CD14-positive monocyte (primary cell): ENCODE measurements around the gene SUPT7L. TPM values are rescaled to one million over a fixed set of nuclear protein-coding genes. Genes with fewer than 3 reads are reported as not detected.

ENCODE experiments used
- DNase-seq, 3 donors: peaks; one replicate each; pipeline ENCODE4 v3.0.0-alpha.2; 2011 to 2022
- H2AFZ ChIP-seq: 2 replicates; pipeline ENCODE4 v1.6.0; 2012; ENCODE audit warnings: mild to moderate bottlenecking, low read depth, low read length, inconsistent platforms; ENCODE audit not compliant: insufficient read depth, poor library complexity, severe bottlenecking
- H3K27ac ChIP-seq, 2 donors: 1 replicate in 1 of 2; 2 replicates in 1 of 2; pipeline ENCODE4 v1.5.1; 2012 to 2013; ENCODE audit warnings: low read length in 2 of 2, control low read depth in 1 of 2, inconsistent platforms in 1 of 2, low read depth in 1 of 2, mild to moderate bottlenecking in 1 of 2
- H3K27me3 ChIP-seq, 2 donors: one replicate each; pipeline versions ENCODE4 v1.6.0 to v1.6.1; 2011 to 2013; ENCODE audit warnings: low read length in 2 of 2; ENCODE audit not compliant: control insufficient read depth in 2 of 2, insufficient read depth in 2 of 2
- H3K36me3 ChIP-seq, 2 donors: replicated peaks in 1 of 2; 1 replicate in 1 of 2; 2 replicates in 1 of 2; pipeline versions ENCODE4 v1.5.1 to v1.6.1; 2012 to 2013; ENCODE audit warnings: low read length in 2 of 2, control low read depth in 1 of 2, inconsistent platforms in 1 of 2, mild to moderate bottlenecking in 1 of 2; ENCODE audit not compliant: insufficient read depth in 2 of 2, control insufficient read depth in 1 of 2
- H3K4me1 ChIP-seq, 2 donors: 1 replicate in 1 of 2; 2 replicates in 1 of 2; pipeline versions ENCODE4 v1.5.1 to v1.6.1; 2012 to 2013; ENCODE audit warnings: low read length in 2 of 2, control low read depth in 1 of 2, inconsistent platforms in 1 of 2, mild to moderate bottlenecking in 1 of 2, moderate library complexity in 1 of 2; ENCODE audit not compliant: insufficient read depth in 2 of 2, control insufficient read depth in 1 of 2
- H3K4me2 ChIP-seq: replicated peaks from 2 replicates; pipeline ENCODE3; 2012; ENCODE audit warnings: low read length, moderate library complexity, mild to moderate bottlenecking; ENCODE audit not compliant: poor library complexity, severe bottlenecking; ENCODE audit errors: extremely low read depth
- H3K4me3 ChIP-seq, 3 experiments: fragments of 200-600 bp in 1 of 3; sonication (generic) in 1 of 3; replicated peaks in 1 of 3; 1 replicate in 2 of 3; 2 replicates in 1 of 3; pipeline ENCODE4 v1.5.1; 2011 to 2013; ENCODE audit warnings: low read length in 3 of 3, mild to moderate bottlenecking in 3 of 3, control low read depth in 2 of 3, low read depth in 2 of 3, inconsistent platforms in 1 of 3, moderate library complexity in 1 of 3
- H3K79me2 ChIP-seq: 2 replicates; pipeline ENCODE4 v1.6.0; 2012; ENCODE audit warnings: mild to moderate bottlenecking, control low read depth, inconsistent platforms, low read length, moderate library complexity; ENCODE audit not compliant: insufficient read depth
- H3K9ac ChIP-seq: 2 replicates; pipeline ENCODE4 v1.6.0; 2017; ENCODE audit warnings: low read length, mild to moderate bottlenecking; ENCODE audit not compliant: insufficient read depth, poor library complexity, severe bottlenecking
- H3K9me3 ChIP-seq, 2 donors: replicated peaks in 1 of 2; 1 replicate in 1 of 2; 2 replicates in 1 of 2; pipeline versions ENCODE4 v1.5.1 to v1.6.1; 2012 to 2013; ENCODE audit warnings: low read length in 2 of 2, control low read depth in 1 of 2; ENCODE audit not compliant: control insufficient read depth in 1 of 2, insufficient read depth in 1 of 2
- H4K20me1 ChIP-seq: 2 replicates; pipeline ENCODE4 v1.6.0; 2012; ENCODE audit warnings: mild to moderate bottlenecking, low read length, control low read depth, moderate library complexity; ENCODE audit not compliant: insufficient read depth
- H3K27ac Mint-ChIP-seq, 7 donors: one replicate each; pipeline ENCODE4 v1.8.0; 2020; ENCODE audit warnings: mild to moderate bottlenecking in 7 of 7, mixed read lengths in 7 of 7, moderate library complexity in 6 of 7, inconsistent platforms in 2 of 7
- H3K27me3 Mint-ChIP-seq, 3 donors: one replicate each; pipeline ENCODE4 v1.8.0; 2021 to 2022; ENCODE audit warnings: low read depth in 3 of 3, mild to moderate bottlenecking in 3 of 3, mixed read lengths in 3 of 3, moderate library complexity in 3 of 3, inconsistent platforms in 1 of 3
- H3K36me3 Mint-ChIP-seq, 2 donors: one replicate each; pipeline ENCODE4 v1.8.0; 2020; ENCODE audit warnings: mixed read lengths in 2 of 2, inconsistent platforms in 1 of 2, mild to moderate bottlenecking in 1 of 2
- H3K4me1 Mint-ChIP-seq: one replicate; pipeline ENCODE4 v1.8.0; 2020; ENCODE audit warnings: mild to moderate bottlenecking, mixed read lengths
- H3K4me3 Mint-ChIP-seq, 2 donors: one replicate each; pipeline ENCODE4 v1.8.0; 2020; ENCODE audit warnings: mild to moderate bottlenecking in 2 of 2, mixed read lengths in 2 of 2, moderate library complexity in 1 of 2
- H3K9me3 Mint-ChIP-seq, 7 donors: one replicate each; pipeline ENCODE4 v1.8.0; 2020 to 2022; ENCODE audit warnings: mixed read lengths in 7 of 7, mild to moderate bottlenecking in 6 of 7, moderate library complexity in 6 of 7, inconsistent platforms in 2 of 7
- WGBS: methylation state at CpG from one replicate; pipeline ENCODE4 v1.1.5; 2013; ENCODE audit warnings: missing lambda C conversion rate; ENCODE audit not compliant: insufficient coverage; 5-methylcytosine and 5-hydroxymethylcytosine counted together
- intact Hi-C, 2 donors: fragments of 100-400 bp; cut with micrococcal nuclease; formaldehyde crosslinking; loops; one replicate each; pipeline versions ENCODE4 v1.15.0 to v1.15.1; 2023
- polyA plus RNA-seq, 3 donors: library from polyadenylated mRNA; depleted of rRNA in 1 of 3; unstranded in 2 of 3; stranded (reverse) in 1 of 3; fragments of 300-500 nt in 2 of 3; fragments of >200 nt in 1 of 3; fragmentation: Illumina TruSeq in 2 of 3; gene quantifications; 1 replicate in 2 of 3; 2 replicates in 1 of 3; pipeline ENCODE4 v1.2.3, GENCODE V29; 2012 to 2021
- TF ChIP-seq, protein P1 (sequence below): fragments of 200-600 bp; IDR thresholded peaks from one replicate; pipeline ENCODE4 v1.8.0; 2022; ENCODE audit warnings: antibody characterized with exemption, mild to moderate bottlenecking

The SUPT7L gene
- polyA plus RNA-seq, 3 donors = 10.7 to 59.0 (median 12.2) TPM

DNA sequence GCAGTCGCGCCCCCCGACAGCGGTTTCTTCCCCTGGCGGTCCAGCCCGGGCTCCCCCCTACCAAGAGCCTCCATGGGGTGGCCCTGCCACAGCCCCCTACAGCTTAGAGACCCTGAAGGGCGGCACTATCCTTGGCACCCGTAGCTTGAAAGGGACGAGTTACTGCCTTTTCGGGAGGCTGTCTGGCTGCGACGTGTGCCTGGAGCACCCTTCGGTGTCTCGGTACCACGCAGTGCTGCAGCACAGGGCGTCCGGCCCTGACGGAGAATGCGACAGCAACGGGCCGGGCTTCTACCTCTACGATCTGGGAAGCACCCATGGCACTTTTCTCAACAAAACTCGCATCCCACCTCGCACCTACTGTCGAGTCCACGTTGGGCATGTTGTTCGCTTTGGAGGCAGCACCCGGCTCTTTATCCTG, 750 bp upstream of the SUPT7L start:
- Mint-ChIP-seq H3K9me3 (no peaks in the 10 kb centered on the region), H3K27me3 (no peaks in the 10 kb centered on the region), H3K36me3 (peaks cover 38 to 47% of the 10 kb centered on the region in 2 donors), H3K4me3 (peak overlapping the region; percentile 91 to 100), H3K27ac (peak overlapping the region; percentile 98 to 100 (median 99)), H3K4me1 (peaks cover 32% of the 10 kb centered on the region)
- H3K27me3 ChIP-seq = no peaks in the 10 kb centered on the region
- H3K4me1 ChIP-seq = peaks cover 32 to 36% of the 10 kb centered on the region in 2 donors
- peak overlapping the region; percentile 72 to 83 (median 82) for H3K4me3 ChIP-seq
- intact Hi-C loops = no loop called here
- H3K4me2 ChIP-seq = peak overlapping the region; percentile 96
- H3K36me3 ChIP-seq = peaks cover 34 to 44% of the 10 kb centered on the region in 2 donors
- peak overlapping the region; percentile 99 for H2AFZ ChIP-seq
- H3K9me3 ChIP-seq = no peaks in the 10 kb centered on the region
- no peaks in the 10 kb centered on the region for H4K20me1 ChIP-seq
- TF ChIP-seq, protein P1, sequence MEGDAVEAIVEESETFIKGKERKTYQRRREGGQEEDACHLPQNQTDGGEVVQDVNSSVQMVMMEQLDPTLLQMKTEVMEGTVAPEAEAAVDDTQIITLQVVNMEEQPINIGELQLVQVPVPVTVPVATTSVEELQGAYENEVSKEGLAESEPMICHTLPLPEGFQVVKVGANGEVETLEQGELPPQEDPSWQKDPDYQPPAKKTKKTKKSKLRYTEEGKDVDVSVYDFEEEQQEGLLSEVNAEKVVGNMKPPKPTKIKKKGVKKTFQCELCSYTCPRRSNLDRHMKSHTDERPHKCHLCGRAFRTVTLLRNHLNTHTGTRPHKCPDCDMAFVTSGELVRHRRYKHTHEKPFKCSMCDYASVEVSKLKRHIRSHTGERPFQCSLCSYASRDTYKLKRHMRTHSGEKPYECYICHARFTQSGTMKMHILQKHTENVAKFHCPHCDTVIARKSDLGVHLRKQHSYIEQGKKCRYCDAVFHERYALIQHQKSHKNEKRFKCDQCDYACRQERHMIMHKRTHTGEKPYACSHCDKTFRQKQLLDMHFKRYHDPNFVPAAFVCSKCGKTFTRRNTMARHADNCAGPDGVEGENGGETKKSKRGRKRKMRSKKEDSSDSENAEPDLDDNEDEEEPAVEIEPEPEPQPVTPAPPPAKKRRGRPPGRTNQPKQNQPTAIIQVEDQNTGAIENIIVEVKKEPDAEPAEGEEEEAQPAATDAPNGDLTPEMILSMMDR = no peak
- H3K79me2 ChIP-seq = peaks cover 43% of the 10 kb centered on the region
- peak overlapping the region; percentile 80 to 95 for H3K27ac ChIP-seq
- 0% methylated on average over 17 of the region's 28 CpGs for WGBS
- H3K9ac ChIP-seq = peak overlapping the region; percentile 75
- no peak for DNase-seq

DNA sequence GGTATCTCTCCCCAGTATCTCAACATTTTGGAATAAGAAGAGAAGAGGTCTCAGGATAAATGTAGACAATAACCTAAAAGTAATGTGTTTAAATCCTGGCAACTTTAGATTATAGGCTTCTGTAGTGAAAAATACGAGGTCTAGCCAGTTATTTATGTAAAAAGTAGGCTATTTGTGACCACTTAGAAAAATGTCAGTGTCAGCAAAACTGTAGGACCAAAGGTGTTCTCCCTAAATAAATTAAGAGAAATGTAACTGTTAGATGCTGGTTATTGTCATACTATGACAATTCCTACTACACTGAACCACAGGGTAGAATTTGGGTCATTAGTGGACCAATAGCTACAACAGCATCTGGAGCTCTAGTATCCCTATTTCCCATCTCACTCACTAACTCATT, 2.0 kb downstream of the SUPT7L start:
- H3K79me2 ChIP-seq = peaks cover 38% of the 10 kb centered on the region
- no peaks in the 10 kb centered on the region for H4K20me1 ChIP-seq
- no peak overlapping the region for H3K4me2 ChIP-seq
- no peak overlapping the region for H3K9ac ChIP-seq
- peaks cover 44 to 48% of the 10 kb centered on the region in 2 donors for H3K36me3 Mint-ChIP-seq
- no peaks in the 10 kb centered on the region for H3K9me3 Mint-ChIP-seq
- no peak overlapping the region for H3K4me3 ChIP-seq
- H3K9me3 ChIP-seq = no peaks in the 10 kb centered on the region
- H3K36me3 ChIP-seq = peaks cover 45 to 59% of the 10 kb centered on the region in 2 donors
- no peaks in the 10 kb centered on the region for H3K27me3 Mint-ChIP-seq
- TF ChIP-seq, protein P1 = no peak
- no peak overlapping the region for H3K4me3 Mint-ChIP-seq
- H3K4me1 Mint-ChIP-seq = peaks cover 21% of the 10 kb centered on the region
- H3K27ac Mint-ChIP-seq = no peak overlapping the region
- no peak overlapping the region for H2AFZ ChIP-seq
- DNase-seq = no peak
- no peak overlapping the region for H3K27ac ChIP-seq
- H3K27me3 ChIP-seq = no peaks in the 10 kb centered on the region
- WGBS = 100% methylated on average over 1 of the region's 1 CpG
- intact Hi-C loops = no loop called here
- H3K4me1 ChIP-seq = peaks cover 20 to 22% of the 10 kb centered on the region in 2 donors
